Panc1 (cell line): ENCODE results near the gene SHROOM3. TPM values are rescaled to one million over a fixed set of nuclear protein-coding genes. Genes with fewer than 3 reads are reported as not detected.

Experiments
- ATAC-seq: fragments of 200-7000 bp; cut with Tn5 transposase; 2 replicates; pipeline ENCODE4 v1.9.1; 2020; ENCODE audit warnings: mild to moderate bottlenecking, moderate library complexity
- BruUV-seq: library from RNA; stranded (reverse); fragments of 400-500 nt; replicated peaks from 2 replicates; lab custom pipeline; 2021; lab: Mats Ljungman, UMichigan
- CTCF ChIA-PET: fragments of 300-600 bp; sonication (Branson Sonifier 250); formaldehyde crosslinking; loops from one replicate; lab custom pipeline; 2022; ENCODE audit warnings: antibody characterized with exemption; lab: Charles Lee
- POLR2A ChIA-PET: fragments of 300-600 bp; sonication (Branson Sonifier 250); formaldehyde crosslinking; loops from one replicate; lab custom pipeline; 2022; ENCODE audit warnings: antibody characterized with exemption; lab: Charles Lee
- DNase-seq: peaks from one replicate; pipeline ENCODE4 v3.0.0-alpha.2; 2010; ENCODE audit warnings: low read depth, low spot score
- H3K27ac ChIP-seq: 2 replicates; pipeline ENCODE4 v1.5.1; 2011; ENCODE audit warnings: mild to moderate bottlenecking, low read length, inconsistent platforms
- H3K27me3 ChIP-seq: fragments of 200-500 bp; sonication (Bioruptor generic); 2 replicates; pipeline ENCODE4 v1.6.0; 2014; ENCODE audit warnings: low read length, inconsistent platforms; ENCODE audit not compliant: control insufficient read depth, insufficient read depth
- H3K36me3 ChIP-seq: fragments of 200-500 bp; sonication (Bioruptor generic); 2 replicates; pipeline ENCODE4 v1.5.1; 2014; ENCODE audit warnings: inconsistent platforms, mild to moderate bottlenecking, low read length, moderate library complexity; ENCODE audit not compliant: control insufficient read depth, insufficient read depth
- H3K4me1 ChIP-seq: 2 replicates; pipeline ENCODE4 v1.5.1; 2011; ENCODE audit warnings: inconsistent platforms, mild to moderate bottlenecking, low read length, moderate library complexity; ENCODE audit not compliant: control insufficient read depth, insufficient read depth
- H3K4me3 ChIP-seq, 2 experiments: 2 replicates each; pipeline ENCODE4 v1.5.1; 2011 to 2012; ENCODE audit warnings: low read depth in 2 of 2, low read length in 2 of 2, mild to moderate bottlenecking in 2 of 2, inconsistent platforms in 1 of 2, moderate library complexity in 1 of 2
- H3K9me3 ChIP-seq: fragments of 200-500 bp; sonication (Bioruptor generic); 2 replicates; pipeline ENCODE4 v1.5.1; 2014; ENCODE audit warnings: low read depth, mild to moderate bottlenecking, inconsistent platforms, low read length, moderate library complexity; ENCODE audit not compliant: control insufficient read depth, insufficient read depth
- CTCF ChIP-seq: fragments of 450-650 bp; IDR thresholded peaks from 2 replicates; pipeline ENCODE4 v1.5.1; 2017; ENCODE audit warnings: mild to moderate bottlenecking
- POLR2AphosphoS5 ChIP-seq: IDR thresholded peaks from 2 replicates; pipeline ENCODE4 v1.6.1; 2012; ENCODE audit warnings: mild to moderate bottlenecking, low read depth, low read length, moderate library complexity
- REST ChIP-seq, 2 experiments: IDR thresholded peaks; 2 replicates each; pipeline ENCODE4 v1.6.1; 2011 to 2012; ENCODE audit warnings: low read depth in 2 of 2, control low read depth in 1 of 2, low read length in 1 of 2, mild to moderate bottlenecking in 1 of 2, moderate library complexity in 1 of 2; ENCODE audit not compliant: insufficient read depth in 1 of 2
- SIN3A ChIP-seq: IDR thresholded peaks from 2 replicates; pipeline ENCODE4 v1.6.1; 2012; ENCODE audit warnings: low read depth, mild to moderate bottlenecking, low read length, moderate library complexity, borderline replicate concordance; ENCODE audit not compliant: insufficient read depth
- TCF7L2 ChIP-seq: IDR thresholded peaks from 2 replicates; pipeline ENCODE4 v1.6.1; 2011; ENCODE audit warnings: mild to moderate bottlenecking, low read depth, low read length, inconsistent platforms
- in situ Hi-C: cut with HindIII; loops from 2 replicates; pipeline ENCODE4 v1.10.0; 2016; ENCODE audit warnings: low sequenced_read_pairs, low pct_unique_long_range_greater_than_20kb
- intact Hi-C: fragments of 100-400 bp; cut with micrococcal nuclease; formaldehyde crosslinking; loops from one replicate; pipeline ENCODE4 v1.10.0; 2022; ENCODE audit not compliant: unreplicated experiment
- total RNA-seq: library from RNA; stranded (reverse); gene quantifications from one replicate; pipeline ENCODE4 v1.2.1, GENCODE V29; 2021; ENCODE audit not compliant: unreplicated experiment

Gene SHROOM3
- total RNA-seq, 1 experiment from 2014 or later: 7.2 TPM

GRCh38 chr4:76615999-76616398, 181.0 kb downstream of the SHROOM3 start:
- ChIA-PET POLR2A (no interaction called here), CTCF (no interaction called here)
- no peaks in the 10 kb centered on the region; the same call in none of the 2 replicates for H3K4me1 ChIP-seq
- BruUV-seq: no TSS peak
- intact Hi-C loops (no loop called here), in situ Hi-C loops (no loop called here)
- H3K4me3 ChIP-seq: no peak overlapping the region
- no peaks in the 10 kb centered on the region for H3K27me3 ChIP-seq
- TF ChIP-seq POLR2AphosphoS5 (no peak), REST (IDR thresholded peaks at IDR 0.05; ENCODE audit: insufficient read depth in 1 of 2, low read depth in 2 of 2, low read length in 1 of 2) (no peak), SIN3A (no peak), CTCF (no peak), TCF7L2 (no peak)
- no peaks in the 10 kb centered on the region for H3K9me3 ChIP-seq
- H3K36me3 ChIP-seq: no peaks in the 10 kb centered on the region
- DNase-seq (no peak), ATAC-seq (no peak)
- no peak overlapping the region for H3K27ac ChIP-seq

- intact Hi-C loops: no loop called here
- TF ChIP-seq REST (IDR thresholded peaks at IDR 0.05; ENCODE audit: insufficient read depth in 1 of 2, low read depth in 2 of 2, low read length in 1 of 2) (no peak), TCF7L2 (no peak)
- no peak for DNase-seq
- H3K9me3 ChIP-seq: no peaks in the 10 kb centered on the region
- no TSS peak for BruUV-seq
- H3K27ac ChIP-seq: no peak overlapping the region
- no peak overlapping the region for H3K4me3 ChIP-seq
- no peak for ATAC-seq
- in situ Hi-C loops: no loop called here
- ChIA-PET CTCF (no interaction called here), POLR2A (no interaction called here)
- no peaks in the 10 kb centered on the region; the same call in 1 of the 2 replicates for H3K4me1 ChIP-seq
- H3K27me3 ChIP-seq: no peaks in the 10 kb centered on the region
- no peaks in the 10 kb centered on the region for H3K36me3 ChIP-seq
These were observed 181.5 kb downstream of the SHROOM3 start for GRCh38 chr4:76616526-76616925.
